ENCODE data around the gene TLL2.

- TF ChIP-seq CTCF (IDR thresholded peaks at IDR 0.05) (no peak), POLR2A (IDR thresholded peaks at IDR 0.05) (no peak)
These were observed 180.6 kb downstream of the TLL2 start for GRCh38 chr10:96333101-96333500.

Measured in esophagus squamous epithelium (tissue), 4 donors.